H4 (cell line): ENCODE data around the gene ZBTB7A. TPM values are rescaled to one million over a fixed set of nuclear protein-coding genes. Genes with fewer than 3 reads are reported as not detected.

ENCODE experiments used
- DNase-seq: peaks from one replicate; pipeline ENCODE4 v3.0.0-alpha.2; 2015; ENCODE audit warnings: low spot score
- total RNA-seq: library from RNA; depleted of rRNA; stranded (reverse); fragments of >200 nt; shearing (Covaris generic); gene quantifications from 2 replicates; pipeline ENCODE4 v1.2.3, GENCODE V29; 2014

ZBTB7A gene
- total RNA-seq, 1 experiment from 2014 or later, result 2.5 TPM

DNA sequence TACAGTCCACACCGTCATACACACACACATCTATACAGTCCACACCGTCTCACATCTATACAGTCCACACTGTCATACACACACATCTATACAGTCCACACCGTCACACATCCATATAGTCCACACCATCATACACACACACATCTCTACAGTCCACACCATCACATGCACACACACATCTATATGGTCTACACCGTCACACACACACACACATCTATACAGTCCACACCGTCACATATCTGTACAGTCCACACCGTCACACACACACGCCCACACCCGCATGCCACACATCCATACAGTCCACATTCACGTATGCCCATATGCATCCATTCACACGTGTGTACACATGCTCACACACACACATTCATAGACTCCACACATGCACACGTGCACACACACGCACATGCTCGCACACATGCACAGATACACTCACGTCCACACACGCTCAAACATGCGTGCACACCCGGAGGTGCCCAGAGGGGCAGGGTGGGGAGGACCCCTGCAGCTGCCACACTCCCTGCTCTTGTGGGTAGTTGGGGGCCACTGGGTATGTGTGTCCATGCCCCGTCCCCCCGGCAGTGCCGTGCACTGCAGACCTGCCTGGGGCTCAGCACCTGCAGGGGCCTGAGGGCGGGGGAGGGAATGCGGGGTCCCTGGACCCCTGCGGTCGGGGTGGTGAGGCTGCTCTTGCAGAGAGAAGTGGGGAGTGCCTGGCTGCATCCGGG, 30.0 kb downstream of the ZBTB7A start:
- no peak for DNase-seq

DNA sequence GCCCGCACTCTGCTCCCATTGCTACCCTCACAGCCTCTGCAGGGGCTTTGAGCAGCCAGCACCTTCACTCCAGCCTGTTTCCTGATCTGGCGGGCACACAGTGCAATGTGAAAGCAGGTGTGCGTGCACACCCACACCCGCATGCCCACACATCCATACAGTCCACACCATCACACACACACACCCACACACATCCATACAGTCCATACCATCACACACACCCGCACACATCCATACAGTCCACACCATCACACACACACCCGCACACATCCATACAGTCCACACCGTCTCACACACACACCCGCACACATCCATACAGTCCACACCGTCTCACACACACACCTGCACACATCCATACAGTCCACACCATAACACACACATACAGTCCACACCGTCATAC, 31.1 kb downstream of the ZBTB7A start:
- no peak for DNase-seq

DNA sequence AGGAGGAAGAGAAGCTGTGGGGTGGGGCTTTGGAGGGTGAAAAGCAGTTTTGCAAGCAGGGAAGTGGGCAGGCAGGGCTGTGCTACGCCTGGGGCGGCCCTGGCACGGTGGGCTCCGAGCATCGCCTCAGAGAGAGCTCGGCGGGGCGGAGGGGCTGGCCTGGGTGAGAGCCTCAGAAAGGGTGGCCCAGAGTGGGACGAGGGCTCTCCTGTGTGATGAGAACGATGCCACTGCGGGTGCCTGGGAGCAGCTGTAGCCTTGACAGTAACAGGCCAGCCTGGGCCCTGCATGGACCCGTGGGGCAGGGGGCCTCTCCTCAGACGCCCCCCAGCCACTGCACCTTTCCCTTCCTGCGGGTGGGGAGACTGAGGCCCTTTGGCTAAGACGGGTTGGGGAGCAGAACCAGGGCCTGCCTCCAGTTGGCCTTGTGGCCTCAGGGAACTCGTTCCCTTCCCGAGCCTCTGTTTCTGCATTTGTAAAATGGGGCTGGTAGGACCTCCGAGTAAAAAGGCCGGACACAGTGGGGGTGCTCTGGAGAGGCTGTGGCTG, 31.6 kb downstream of the ZBTB7A start:
- no peak for DNase-seq

DNA sequence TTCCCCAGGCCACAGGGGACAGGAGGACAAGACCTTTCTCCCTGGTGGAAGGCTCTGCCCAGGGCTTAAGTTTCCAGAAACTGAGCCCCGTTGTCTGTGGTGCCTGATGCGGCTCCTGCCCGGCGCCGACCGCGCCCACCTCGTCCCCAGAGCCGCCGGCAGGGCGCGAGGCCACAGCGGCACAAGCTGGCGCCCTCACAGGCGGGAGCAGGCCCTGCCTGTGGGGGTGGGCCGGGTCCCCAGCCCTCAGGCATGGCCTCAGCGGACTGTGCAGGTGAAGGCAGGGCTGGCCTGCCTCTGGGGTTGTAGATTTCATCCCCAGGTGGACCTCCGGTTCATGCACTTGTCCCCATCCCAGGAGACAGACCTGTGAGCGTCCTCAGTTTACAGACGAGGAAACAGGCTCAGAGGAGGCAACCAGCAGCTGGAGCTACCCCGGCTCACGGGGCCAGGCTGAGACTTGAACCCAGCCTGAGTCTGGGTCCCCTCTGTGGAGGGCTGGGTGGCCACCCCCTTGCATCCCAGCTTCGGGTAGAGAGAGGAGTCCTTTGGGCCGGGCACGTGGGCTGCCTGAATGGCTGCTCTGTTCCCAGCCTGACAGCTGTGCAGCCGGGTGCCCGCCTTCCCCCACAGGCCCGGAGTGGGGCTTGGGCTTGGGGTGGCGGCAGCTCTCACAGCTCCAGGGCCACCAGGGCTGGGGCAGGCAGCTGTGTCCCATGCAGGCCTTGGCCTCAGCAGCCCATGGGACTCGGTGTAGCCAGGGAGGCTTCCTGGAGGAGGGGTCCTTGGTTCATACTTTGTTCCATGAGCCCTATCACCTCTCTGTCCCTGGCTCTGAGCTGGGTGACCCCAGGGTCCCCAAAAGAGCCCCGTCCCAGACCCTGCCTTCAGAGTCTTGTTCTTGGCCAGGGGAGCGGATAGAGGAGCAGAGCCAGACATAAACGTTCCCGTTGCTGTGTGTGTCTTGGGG, 32.4 kb downstream of the ZBTB7A start:
- DNase-seq, result no peak

DNA sequence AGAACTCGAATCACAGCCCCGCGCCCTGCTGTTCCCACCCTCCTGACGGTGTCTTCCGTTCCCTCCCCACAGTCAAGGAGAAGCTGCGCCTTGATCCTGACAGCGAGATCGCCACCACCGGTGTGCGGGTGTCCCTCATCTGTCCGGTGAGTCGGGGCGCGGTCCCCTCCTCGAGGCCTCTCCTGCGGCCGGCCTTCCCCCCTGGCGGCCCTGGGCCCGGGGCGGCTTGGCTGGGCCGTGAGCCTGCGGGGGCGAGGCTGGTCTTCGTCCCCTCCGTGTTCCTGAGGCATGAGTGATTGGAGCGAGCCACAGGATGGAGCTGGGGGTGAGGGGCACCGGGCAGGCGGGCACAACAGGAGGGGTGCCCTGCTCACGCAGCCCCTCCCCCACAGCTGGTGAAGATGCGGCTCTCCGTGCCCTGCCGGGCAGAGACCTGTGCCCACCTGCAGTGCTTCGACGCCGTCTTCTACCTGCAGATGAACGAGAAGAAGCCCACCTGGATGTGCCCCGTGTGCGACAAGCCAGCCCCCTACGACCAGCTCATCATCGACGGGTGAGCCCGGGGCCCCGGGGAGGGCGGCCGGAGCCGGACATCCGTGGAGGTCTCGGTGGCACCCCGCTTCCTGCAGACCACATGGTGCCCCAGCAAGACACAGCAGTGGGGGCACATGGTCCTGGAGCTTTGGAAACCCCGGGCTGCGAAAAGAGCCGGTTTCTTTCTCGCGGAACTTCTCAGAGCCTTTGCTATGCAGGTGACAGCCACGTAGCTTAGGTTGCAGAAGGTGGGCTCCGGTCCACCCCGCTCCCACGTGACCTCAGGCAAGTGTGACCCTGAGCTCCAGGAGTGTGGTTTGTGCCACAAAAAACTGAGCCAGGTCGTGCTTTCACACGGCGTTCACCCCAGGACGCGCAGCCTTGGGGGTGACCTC, 33.4 kb downstream of the ZBTB7A start:
- no peak for DNase-seq

DNA sequence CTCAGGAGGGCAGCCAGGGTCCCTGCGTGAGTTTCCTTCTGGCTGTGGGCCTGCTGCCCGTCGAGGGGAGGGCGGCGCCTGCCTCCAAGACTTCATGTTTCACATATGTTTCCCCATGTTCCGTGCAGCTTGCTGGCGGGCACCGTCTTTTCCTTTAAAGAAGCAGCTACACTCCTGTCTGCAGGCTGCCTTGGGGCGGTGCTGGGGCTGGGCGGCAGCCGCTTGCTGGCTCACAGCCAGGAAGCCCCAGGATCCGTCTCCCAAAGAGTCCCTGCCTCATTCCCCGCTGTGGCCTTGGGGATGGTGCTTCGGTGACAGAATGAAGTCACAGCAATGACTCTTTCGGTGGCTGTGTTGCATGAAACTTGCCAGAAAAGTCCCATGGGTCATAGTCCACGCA, 34.3 kb downstream of the ZBTB7A start:
- no peak for DNase-seq

DNA sequence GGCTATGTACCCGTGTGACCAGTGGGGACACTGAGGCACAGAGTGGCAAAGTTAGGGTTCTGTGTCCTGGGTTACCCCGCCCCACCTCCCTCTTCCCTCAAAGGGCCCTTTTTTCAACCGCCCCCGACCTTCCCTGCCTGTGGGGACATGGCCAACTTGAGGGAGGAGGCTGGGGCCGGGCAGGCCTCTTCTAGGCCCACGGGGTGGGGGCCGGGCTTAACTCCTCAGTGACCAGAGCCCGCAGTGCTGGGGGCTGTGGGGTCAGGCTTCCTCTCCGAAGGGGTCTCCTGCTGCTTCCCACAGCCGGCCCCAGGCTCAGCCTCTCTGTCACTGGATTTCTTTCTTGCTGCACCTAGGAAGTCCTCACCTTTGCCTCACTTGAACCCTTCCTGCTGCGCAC, 35.3 kb downstream of the ZBTB7A start:
- no peak for DNase-seq

DNA sequence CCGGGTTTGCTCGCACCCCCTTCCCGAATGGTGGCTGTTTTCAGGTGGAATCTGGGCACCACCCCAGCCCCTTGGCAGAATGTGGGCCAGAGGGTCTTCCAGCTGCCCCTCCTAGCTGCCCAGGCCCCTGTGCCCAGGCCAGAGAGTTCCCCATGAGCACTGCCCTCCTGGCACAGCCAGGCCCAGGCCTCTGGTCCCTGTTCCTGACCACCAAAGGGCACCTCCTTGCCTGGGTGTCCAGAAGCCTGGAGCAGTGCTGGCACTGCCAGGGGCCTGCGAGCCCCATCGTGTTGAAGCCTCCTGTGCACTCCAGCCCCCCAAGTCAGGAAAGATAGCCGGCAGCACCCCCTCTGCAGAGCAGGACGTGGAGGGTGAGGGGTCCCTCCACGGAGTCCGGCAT, 35.7 kb downstream of the ZBTB7A start:
- no peak for DNase-seq

DNA sequence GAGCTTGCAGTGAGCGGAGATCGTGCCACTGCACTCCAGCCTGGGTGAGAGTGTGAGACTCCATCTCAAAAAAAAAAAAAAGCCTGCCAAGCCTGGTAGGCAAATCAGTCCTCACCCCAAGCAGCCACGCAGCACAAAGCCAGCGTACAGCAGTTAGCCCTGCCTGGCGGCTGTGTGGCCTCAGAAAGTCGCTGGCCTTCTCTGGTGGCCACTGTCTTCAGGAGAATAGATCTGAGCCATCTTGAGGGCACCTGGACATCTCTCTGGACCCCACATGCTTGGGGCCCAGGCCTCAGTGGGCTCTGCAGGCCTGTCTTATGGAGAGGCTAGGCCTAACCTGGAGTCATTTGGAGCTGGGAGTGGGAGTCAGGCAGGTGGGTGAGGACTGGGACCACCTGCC, 36.1 kb downstream of the ZBTB7A start:
- no peak for DNase-seq

DNA sequence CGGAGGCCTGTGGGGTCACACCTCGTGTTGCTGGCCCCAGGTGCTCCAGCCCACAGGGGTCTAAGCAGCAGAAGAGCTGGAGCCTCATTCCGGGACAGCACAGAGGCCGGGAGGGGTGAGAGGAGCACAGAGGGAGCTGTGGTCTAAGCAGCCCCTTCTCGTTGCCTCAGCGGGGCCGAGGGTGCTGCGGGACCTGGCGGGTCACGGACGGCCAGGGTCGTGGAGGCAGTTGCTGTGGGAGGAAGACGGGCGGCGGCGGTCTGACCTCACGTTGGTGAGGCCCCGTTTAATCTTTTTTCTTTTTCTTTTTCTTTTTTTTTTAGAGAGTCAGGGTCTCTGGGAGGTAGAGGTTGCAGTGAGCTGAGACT, 37.5 kb downstream of the ZBTB7A start:
- no peak for DNase-seq

DNA sequence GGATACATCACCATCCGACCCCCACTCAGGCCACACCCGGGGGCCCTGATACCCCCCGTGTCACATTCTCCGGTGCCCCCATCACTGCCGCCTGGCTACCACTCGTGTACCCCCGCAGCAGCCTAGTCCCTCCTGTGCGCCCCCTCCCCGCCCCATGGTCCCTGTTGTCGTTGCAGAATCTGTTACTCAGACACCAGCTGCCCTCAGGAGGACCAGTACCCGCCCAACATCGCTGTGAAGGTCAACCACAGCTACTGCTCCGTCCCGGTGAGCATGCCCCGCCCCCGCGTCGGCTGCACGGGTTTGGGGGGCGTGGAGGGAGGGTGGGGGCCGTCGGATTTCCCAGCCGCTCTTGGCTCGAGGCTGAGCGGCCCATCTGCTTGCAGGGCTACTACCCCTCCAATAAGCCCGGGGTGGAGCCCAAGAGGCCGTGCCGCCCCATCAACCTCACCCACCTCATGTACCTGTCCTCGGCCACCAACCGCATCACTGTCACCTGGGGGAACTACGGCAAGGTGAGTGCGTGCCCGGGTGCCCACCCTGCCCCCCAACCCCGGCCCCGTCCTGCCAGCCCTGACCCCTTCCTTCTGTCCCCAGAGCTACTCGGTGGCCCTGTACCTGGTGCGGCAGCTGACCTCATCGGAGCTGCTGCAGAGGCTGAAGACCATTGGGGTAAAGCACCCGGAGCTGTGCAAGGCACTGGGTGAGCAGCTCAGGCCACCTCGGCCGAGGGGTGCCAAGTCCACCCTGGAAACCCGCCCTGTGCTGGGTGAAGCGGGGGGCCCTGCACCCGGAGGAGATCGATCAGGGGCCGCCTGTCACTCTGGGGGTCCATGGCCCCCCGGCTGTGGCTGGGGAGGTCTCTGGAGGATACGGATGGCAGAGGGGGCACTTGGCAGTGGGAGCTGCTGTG, 38.1 kb downstream of the ZBTB7A start:
- DNase-seq, result no peak

DNA sequence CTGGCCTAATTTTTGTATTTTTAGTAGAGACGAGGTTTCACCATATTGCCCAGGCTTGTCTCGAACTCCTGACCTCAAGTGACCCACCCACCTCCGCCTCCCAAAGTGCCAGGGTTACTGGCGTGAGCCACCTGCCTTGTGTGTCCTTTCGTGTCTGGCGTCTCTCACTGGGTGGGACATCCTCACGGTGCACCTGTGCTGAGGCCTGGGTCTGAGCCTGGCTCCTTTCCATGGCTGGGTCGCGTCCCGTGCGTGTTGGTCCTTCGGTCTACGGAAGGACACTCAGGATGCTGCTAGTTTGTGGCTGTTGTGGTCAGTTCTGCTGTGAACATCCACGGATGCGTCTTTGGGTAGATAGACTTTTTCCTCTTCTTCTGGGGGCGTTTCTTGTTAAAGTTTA, 39.6 kb downstream of the ZBTB7A start:
- no peak for DNase-seq

DNA sequence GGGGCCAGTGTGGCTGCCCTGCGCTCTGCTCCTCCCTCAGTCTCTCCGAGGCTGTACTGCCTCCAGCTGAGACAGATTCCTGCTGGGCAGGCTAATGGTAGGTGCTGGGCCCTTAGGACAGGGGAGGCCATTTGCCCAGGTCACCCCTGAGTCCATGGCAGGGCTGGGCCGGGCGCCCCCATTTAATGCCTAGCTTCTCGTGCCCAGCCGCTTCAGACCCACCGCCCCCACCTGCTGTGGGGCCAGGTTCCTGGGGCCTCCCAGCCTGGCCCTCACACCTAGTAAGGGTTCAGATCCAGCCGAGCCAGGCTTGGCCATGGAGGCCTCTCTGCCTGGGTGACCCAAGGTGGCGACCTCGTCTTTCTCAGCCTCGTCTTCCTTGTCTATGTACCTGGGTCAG, 41.4 kb downstream of the ZBTB7A start:
- DNase-seq, result no peak

DNA sequence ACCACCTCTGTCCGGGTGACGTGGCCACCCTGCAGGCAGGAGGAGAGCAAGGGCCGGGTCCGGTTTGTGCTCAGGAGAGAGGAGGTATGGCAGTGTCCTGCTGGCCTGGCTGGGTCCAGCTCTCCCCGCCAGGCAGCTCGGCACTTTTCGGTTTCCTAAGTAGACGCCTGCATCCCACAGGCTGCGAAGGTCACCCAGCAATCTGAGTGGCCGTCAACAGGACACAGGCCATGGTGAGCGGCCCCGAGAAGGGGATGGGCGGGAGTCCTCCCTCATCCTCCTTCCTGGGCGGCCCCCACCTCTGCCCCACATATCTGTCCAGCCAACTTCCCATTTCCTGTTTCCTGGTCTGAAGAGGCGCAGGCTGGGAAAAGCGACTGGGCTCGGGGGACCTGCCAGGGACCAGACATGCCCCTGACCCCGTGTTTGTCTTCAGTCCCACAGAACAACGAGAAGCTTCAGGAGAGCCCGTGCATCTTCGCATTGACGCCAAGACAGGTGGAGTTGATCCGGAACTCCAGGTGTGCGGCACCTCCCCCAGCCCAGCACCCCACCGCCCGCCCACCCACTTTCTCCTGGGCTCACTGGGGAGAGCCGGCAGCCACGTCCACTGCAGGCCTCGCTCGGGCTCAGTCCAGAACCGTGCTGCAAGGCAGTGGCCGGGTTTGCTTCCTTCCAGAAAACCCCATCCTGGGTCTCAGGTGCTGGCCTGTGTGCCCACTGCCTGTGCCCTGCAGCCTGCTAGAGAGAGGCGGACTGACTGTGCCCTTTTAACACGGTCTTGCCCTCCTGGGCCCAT, 42.9 kb downstream of the ZBTB7A start:
- DNase-seq, result no peak

DNA sequence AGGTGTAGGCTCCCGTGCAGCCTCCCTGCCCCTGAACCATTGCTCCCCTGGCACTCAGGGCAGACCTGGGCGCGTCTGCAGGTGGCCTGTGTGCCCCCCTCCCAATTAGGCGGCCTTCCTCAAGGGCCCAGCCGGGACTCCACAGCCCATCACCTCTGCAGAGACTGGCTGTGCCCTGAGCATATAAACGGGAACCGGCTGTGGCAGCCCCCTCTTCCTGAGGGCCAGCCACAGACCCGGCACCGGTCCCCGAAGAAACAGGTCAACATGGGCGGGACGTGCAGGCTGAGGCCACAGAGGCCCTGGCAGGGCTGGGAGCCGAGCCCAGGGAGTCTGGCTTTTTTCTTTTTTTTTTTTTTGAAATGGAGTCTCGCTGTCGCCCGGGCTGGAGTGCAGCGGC, 47.1 kb downstream of the ZBTB7A start:
- DNase-seq, result no peak

DNA sequence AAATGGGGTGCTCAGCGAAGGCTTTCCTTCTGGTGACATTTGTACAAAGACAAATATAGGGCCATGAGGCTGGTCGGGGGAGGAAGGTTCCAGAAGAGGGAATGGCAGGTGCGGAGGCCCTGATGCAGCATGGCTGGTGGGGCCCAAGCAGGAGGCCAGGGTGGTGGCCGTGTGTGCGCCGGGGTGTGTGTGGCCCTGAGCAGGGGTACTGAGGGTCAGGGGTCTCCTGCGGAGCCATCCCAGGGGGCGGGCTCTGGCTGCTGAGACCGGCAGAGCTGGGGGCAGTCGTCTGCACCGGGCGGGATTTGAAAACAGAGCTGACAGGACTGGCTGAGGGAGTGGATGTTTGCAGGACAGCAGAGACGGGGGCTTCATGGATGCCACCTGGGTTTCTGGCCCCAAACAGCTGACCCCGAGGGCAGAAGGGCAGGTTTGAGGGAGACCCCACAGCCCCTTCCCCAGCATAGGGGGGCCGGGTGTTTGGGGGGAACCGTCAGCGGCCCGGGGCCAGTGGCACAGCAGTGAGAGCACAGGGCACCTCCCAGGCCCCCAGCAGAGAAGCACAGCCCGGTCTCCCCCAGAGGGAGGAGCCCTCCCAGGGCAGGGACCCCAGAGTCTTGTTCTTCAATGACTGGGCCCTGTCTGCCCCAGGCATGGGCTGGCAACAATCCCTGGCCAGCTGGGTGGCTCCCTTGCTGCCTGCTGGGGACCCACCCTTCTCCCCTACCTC, 47.8 kb downstream of the ZBTB7A start:
- DNase-seq, result no peak

DNA sequence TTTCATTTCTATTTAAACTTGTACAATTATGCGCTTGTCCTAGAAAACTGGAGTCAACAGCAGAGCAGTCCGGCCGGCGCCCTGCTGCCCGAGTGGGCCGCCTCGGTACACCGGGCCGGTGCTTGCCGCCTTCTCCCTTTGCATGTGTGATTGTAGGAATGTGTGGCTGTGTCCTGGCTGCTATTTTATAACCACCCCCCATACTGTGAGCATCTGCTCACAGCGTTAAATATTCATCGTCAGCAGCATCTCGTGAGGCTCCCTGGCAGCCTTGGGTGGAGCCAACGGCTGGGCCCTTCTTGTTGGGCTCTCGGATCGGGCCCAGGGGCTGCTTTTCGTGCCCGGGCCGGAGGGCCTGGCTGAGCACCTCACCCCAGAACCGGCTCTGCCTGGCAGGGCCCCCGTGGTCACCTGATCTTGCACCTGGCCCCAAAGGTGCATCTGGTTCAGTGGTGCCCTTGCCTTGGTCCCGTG, 48.5 kb downstream of the ZBTB7A start:
- no peak for DNase-seq

DNA sequence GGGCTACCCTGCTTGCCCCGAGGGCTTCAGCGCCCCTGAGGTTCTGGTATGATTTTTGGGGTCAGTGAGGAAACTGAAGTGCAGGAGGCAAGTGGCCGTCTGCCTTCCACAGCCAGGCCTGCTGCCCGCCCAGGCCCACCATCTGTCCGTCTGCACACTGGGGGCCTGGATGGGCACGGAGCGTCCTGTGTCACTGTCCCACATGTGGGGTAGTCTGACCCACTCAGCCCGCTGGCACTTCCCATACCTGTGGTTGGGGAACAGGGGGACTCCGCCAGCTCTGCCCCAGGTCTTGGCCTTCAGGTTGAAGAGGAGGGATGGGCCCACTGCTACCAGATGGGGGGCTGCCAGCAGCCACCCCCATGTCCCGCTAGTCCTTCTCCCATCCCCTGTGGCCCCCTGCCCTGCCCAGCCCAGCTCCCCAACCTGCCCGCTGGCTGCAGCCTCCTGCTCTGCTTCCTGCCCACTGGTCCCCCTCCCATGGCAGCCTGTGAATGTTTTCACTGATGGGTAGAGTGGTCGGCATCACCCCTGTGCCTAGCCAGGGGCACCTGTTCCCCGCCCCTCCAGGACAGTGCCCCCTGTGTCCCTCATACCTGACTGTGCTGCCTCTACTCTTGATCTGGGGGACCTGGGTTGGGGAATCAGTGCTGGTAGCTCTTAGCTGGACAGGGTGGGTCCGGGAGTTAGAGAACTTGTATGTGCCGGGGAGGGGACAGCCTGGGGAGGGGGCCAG, 49.6 kb downstream of the ZBTB7A start:
- no peak for DNase-seq
